DMS153 treated with DMSO at 0.1 percent for 48 hours (cell line): ENCODE data around the gene SLC1A3.

ENCODE experiments used
- DNase-seq: peaks from one replicate; lab custom pipeline; 2025; ENCODE audit not compliant: unreplicated experiment; lab: John Stamatoyannopoulos, UW

Gene SLC1A3

GRCh38 chr5:36682499-36682898, 76.1 kb downstream of the SLC1A3 start:
- no peak for DNase-seq

- no peak for DNase-seq
These were observed 77.5 kb downstream of the SLC1A3 start for GRCh38 chr5:36683821-36684434.

GRCh38 chr5:36685631-36686288, 79.4 kb downstream of the SLC1A3 start:
- no peak for DNase-seq

GRCh38 chr5:36686881-36687280, 80.5 kb downstream of the SLC1A3 start:
- DNase-seq: no peak

GRCh38 chr5:36688722-36689121, 82.3 kb downstream of the SLC1A3 start:
- DNase-seq: no peak

GRCh38 chr5:36689225-36689624, 82.8 kb downstream of the SLC1A3 start:
- DNase-seq: no peak

GRCh38 chr5:36690041-36690961, 83.9 kb downstream of the SLC1A3 start:
- peak; percentile 93 for DNase-seq

- DNase-seq: no peak
These were observed 84.8 kb downstream of the SLC1A3 start for GRCh38 chr5:36691226-36691625.

- no peak for DNase-seq
These were observed 85.4 kb downstream of the SLC1A3 start for GRCh38 chr5:36691696-36692371.

- peak; percentile 38 for DNase-seq
These were observed 86.7 kb downstream of the SLC1A3 start for GRCh38 chr5:36692791-36693763.

- no peak for DNase-seq
These were observed 87.9 kb downstream of the SLC1A3 start for GRCh38 chr5:36694351-36694750.

- DNase-seq: peak; percentile 28
These were observed 89.8 kb downstream of the SLC1A3 start for GRCh38 chr5:36696059-36696673.

- no peak for DNase-seq
These were observed 91.6 kb downstream of the SLC1A3 start for GRCh38 chr5:36698031-36698430.

- no peak for DNase-seq
These were observed 94.8 kb downstream of the SLC1A3 start for GRCh38 chr5:36701085-36701698.

GRCh38 chr5:36703245-36703860, 96.9 kb downstream of the SLC1A3 start:
- no peak for DNase-seq

GRCh38 chr5:36704131-36704530, 97.7 kb downstream of the SLC1A3 start:
- no peak for DNase-seq

- no peak for DNase-seq
These were observed 98.6 kb downstream of the SLC1A3 start for GRCh38 chr5:36705055-36705454.

- no peak for DNase-seq
These were observed 100.3 kb downstream of the SLC1A3 start for GRCh38 chr5:36706662-36707061.

- DNase-seq: no peak
These were observed 102.6 kb downstream of the SLC1A3 start for GRCh38 chr5:36708996-36709395.
